CD14-positive monocyte (primary cell): ENCODE results near the gene ONECUT1. TPM values are rescaled to one million over a fixed set of nuclear protein-coding genes. Genes with fewer than 3 reads are reported as not detected.

Experiments
- DNase-seq, 3 donors: peaks; one replicate each; pipeline ENCODE4 v3.0.0-alpha.2; 2011 to 2022
- H2AFZ ChIP-seq: 2 replicates; pipeline ENCODE4 v1.6.0; 2012; ENCODE audit warnings: mild to moderate bottlenecking, low read depth, low read length, inconsistent platforms; ENCODE audit not compliant: insufficient read depth, poor library complexity, severe bottlenecking
- H3K27ac ChIP-seq, 2 donors: 1 replicate in 1 of 2; 2 replicates in 1 of 2; pipeline ENCODE4 v1.5.1; 2012 to 2013; ENCODE audit warnings: low read length in 2 of 2, control low read depth in 1 of 2, inconsistent platforms in 1 of 2, low read depth in 1 of 2, mild to moderate bottlenecking in 1 of 2
- H3K27me3 ChIP-seq, 2 donors: one replicate each; pipeline versions ENCODE4 v1.6.0 to v1.6.1; 2011 to 2013; ENCODE audit warnings: low read length in 2 of 2; ENCODE audit not compliant: control insufficient read depth in 2 of 2, insufficient read depth in 2 of 2
- H3K36me3 ChIP-seq, 2 donors: replicated peaks in 1 of 2; 1 replicate in 1 of 2; 2 replicates in 1 of 2; pipeline versions ENCODE4 v1.5.1 to v1.6.1; 2012 to 2013; ENCODE audit warnings: low read length in 2 of 2, control low read depth in 1 of 2, inconsistent platforms in 1 of 2, mild to moderate bottlenecking in 1 of 2; ENCODE audit not compliant: insufficient read depth in 2 of 2, control insufficient read depth in 1 of 2
- H3K4me1 ChIP-seq, 2 donors: 1 replicate in 1 of 2; 2 replicates in 1 of 2; pipeline versions ENCODE4 v1.5.1 to v1.6.1; 2012 to 2013; ENCODE audit warnings: low read length in 2 of 2, control low read depth in 1 of 2, inconsistent platforms in 1 of 2, mild to moderate bottlenecking in 1 of 2, moderate library complexity in 1 of 2; ENCODE audit not compliant: insufficient read depth in 2 of 2, control insufficient read depth in 1 of 2
- H3K4me2 ChIP-seq: replicated peaks from 2 replicates; pipeline ENCODE3; 2012; ENCODE audit warnings: low read length, moderate library complexity, mild to moderate bottlenecking; ENCODE audit not compliant: poor library complexity, severe bottlenecking; ENCODE audit errors: extremely low read depth
- H3K4me3 ChIP-seq, 3 experiments: fragments of 200-600 bp in 1 of 3; sonication (generic) in 1 of 3; replicated peaks in 1 of 3; 1 replicate in 2 of 3; 2 replicates in 1 of 3; pipeline ENCODE4 v1.5.1; 2011 to 2013; ENCODE audit warnings: low read length in 3 of 3, mild to moderate bottlenecking in 3 of 3, control low read depth in 2 of 3, low read depth in 2 of 3, inconsistent platforms in 1 of 3, moderate library complexity in 1 of 3
- H3K79me2 ChIP-seq: 2 replicates; pipeline ENCODE4 v1.6.0; 2012; ENCODE audit warnings: mild to moderate bottlenecking, control low read depth, inconsistent platforms, low read length, moderate library complexity; ENCODE audit not compliant: insufficient read depth
- H3K9ac ChIP-seq: 2 replicates; pipeline ENCODE4 v1.6.0; 2017; ENCODE audit warnings: low read length, mild to moderate bottlenecking; ENCODE audit not compliant: insufficient read depth, poor library complexity, severe bottlenecking
- H3K9me3 ChIP-seq, 2 donors: replicated peaks in 1 of 2; 1 replicate in 1 of 2; 2 replicates in 1 of 2; pipeline versions ENCODE4 v1.5.1 to v1.6.1; 2012 to 2013; ENCODE audit warnings: low read length in 2 of 2, control low read depth in 1 of 2; ENCODE audit not compliant: control insufficient read depth in 1 of 2, insufficient read depth in 1 of 2
- H4K20me1 ChIP-seq: 2 replicates; pipeline ENCODE4 v1.6.0; 2012; ENCODE audit warnings: mild to moderate bottlenecking, low read length, control low read depth, moderate library complexity; ENCODE audit not compliant: insufficient read depth
- H3K27ac Mint-ChIP-seq, 7 donors: one replicate each; pipeline ENCODE4 v1.8.0; 2020; ENCODE audit warnings: mild to moderate bottlenecking in 7 of 7, mixed read lengths in 7 of 7, moderate library complexity in 6 of 7, inconsistent platforms in 2 of 7
- H3K27me3 Mint-ChIP-seq, 3 donors: one replicate each; pipeline ENCODE4 v1.8.0; 2021 to 2022; ENCODE audit warnings: low read depth in 3 of 3, mild to moderate bottlenecking in 3 of 3, mixed read lengths in 3 of 3, moderate library complexity in 3 of 3, inconsistent platforms in 1 of 3
- H3K36me3 Mint-ChIP-seq, 2 donors: one replicate each; pipeline ENCODE4 v1.8.0; 2020; ENCODE audit warnings: mixed read lengths in 2 of 2, inconsistent platforms in 1 of 2, mild to moderate bottlenecking in 1 of 2
- H3K4me1 Mint-ChIP-seq: one replicate; pipeline ENCODE4 v1.8.0; 2020; ENCODE audit warnings: mild to moderate bottlenecking, mixed read lengths
- H3K4me3 Mint-ChIP-seq, 2 donors: one replicate each; pipeline ENCODE4 v1.8.0; 2020; ENCODE audit warnings: mild to moderate bottlenecking in 2 of 2, mixed read lengths in 2 of 2, moderate library complexity in 1 of 2
- H3K9me3 Mint-ChIP-seq, 7 donors: one replicate each; pipeline ENCODE4 v1.8.0; 2020 to 2022; ENCODE audit warnings: mixed read lengths in 7 of 7, mild to moderate bottlenecking in 6 of 7, moderate library complexity in 6 of 7, inconsistent platforms in 2 of 7
- WGBS: methylation state at CpG from one replicate; pipeline ENCODE4 v1.1.5; 2013; ENCODE audit warnings: missing lambda C conversion rate; ENCODE audit not compliant: insufficient coverage; 5-methylcytosine and 5-hydroxymethylcytosine counted together
- intact Hi-C, 2 donors: fragments of 100-400 bp; cut with micrococcal nuclease; formaldehyde crosslinking; loops; one replicate each; pipeline versions ENCODE4 v1.15.0 to v1.15.1; 2023
- polyA plus RNA-seq, 3 donors: library from polyadenylated mRNA; depleted of rRNA in 1 of 3; unstranded in 2 of 3; stranded (reverse) in 1 of 3; fragments of 300-500 nt in 2 of 3; fragments of >200 nt in 1 of 3; fragmentation: Illumina TruSeq in 2 of 3; gene quantifications; 1 replicate in 2 of 3; 2 replicates in 1 of 3; pipeline ENCODE4 v1.2.3, GENCODE V29; 2012 to 2021
- TF ChIP-seq, protein P1 (sequence below): fragments of 200-600 bp; IDR thresholded peaks from one replicate; pipeline ENCODE4 v1.8.0; 2022; ENCODE audit warnings: antibody characterized with exemption, mild to moderate bottlenecking

ONECUT1 gene
- polyA plus RNA-seq, 3 donors, result not detected

DNA sequence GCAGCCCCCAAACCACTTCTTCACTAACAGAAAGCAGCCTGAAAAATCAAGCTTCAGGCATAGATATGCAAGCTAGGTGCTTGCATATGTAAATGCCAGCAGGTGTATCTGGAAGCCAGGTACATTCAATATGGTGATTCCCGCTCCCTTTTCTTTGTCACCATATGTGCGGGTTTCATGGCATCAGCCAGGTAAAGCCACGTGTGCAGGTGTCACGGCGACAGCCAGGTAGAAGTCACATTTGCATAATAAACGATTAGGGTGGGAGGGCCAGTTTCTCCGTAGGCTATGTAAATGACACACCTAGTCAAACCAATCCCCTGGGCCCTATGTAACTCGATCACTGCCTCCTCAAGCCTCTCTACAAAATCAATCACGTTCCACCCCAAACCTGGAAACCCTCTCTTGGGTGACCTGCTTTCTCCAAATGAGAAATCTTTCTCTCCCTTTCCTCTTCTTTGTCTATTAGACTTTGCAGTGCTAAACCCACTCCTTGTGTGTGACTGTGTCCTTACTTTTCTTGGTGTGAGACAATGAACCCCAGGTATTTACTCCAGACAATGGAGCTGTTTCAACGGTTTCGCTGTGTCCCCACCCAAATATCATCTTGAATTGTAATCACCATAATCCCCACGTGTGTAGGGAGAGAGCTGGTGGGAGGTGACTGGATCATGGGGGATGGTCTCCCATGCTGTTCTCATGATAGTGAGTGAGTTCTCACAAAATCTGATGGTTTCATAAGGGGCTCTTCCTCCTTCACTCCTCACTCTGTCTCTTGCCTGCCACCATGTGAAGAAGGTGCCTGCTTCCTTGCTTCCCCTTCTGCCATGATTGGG, 44.6 kb downstream of the ONECUT1 start:
- Histone ChIP-seq H3K4me3 (no peak overlapping the region), H4K20me1 (no peaks in the 10 kb centered on the region), H3K36me3 (no peaks in the 10 kb centered on the region), H3K9ac (no peak overlapping the region), H2AFZ (no peak overlapping the region), H3K9me3 (no peaks in the 10 kb centered on the region), H3K4me2 (no peak overlapping the region), H3K4me1 (peaks cover 0 to 6% of the 10 kb centered on the region in 2 donors), H3K27ac (no peak overlapping the region), H3K27me3 (no peaks in the 10 kb centered on the region), H3K79me2 (no peaks in the 10 kb centered on the region)
- H3K4me3 Mint-ChIP-seq, result no peak overlapping the region
- no peak for DNase-seq
- no peak overlapping the region for H3K27ac Mint-ChIP-seq
- intact Hi-C loops, result no loop called here
- TF ChIP-seq, protein P1, sequence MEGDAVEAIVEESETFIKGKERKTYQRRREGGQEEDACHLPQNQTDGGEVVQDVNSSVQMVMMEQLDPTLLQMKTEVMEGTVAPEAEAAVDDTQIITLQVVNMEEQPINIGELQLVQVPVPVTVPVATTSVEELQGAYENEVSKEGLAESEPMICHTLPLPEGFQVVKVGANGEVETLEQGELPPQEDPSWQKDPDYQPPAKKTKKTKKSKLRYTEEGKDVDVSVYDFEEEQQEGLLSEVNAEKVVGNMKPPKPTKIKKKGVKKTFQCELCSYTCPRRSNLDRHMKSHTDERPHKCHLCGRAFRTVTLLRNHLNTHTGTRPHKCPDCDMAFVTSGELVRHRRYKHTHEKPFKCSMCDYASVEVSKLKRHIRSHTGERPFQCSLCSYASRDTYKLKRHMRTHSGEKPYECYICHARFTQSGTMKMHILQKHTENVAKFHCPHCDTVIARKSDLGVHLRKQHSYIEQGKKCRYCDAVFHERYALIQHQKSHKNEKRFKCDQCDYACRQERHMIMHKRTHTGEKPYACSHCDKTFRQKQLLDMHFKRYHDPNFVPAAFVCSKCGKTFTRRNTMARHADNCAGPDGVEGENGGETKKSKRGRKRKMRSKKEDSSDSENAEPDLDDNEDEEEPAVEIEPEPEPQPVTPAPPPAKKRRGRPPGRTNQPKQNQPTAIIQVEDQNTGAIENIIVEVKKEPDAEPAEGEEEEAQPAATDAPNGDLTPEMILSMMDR, result no peak
- peaks cover 0 to 3% (median 0%) of the 10 kb centered on the region in 3 donors for H3K27me3 Mint-ChIP-seq
- 97% methylated on average over 8 of the region's 12 CpGs for WGBS
- H3K36me3 Mint-ChIP-seq, result no peaks in the 10 kb centered on the region
- H3K4me1 Mint-ChIP-seq, result peaks cover 5% of the 10 kb centered on the region
- peaks cover 0 to 4% (median 0%) of the 10 kb centered on the region in 7 donors for H3K9me3 Mint-ChIP-seq

- Mint-ChIP-seq H3K27ac (no peak overlapping the region), H3K4me1 (peaks cover 2% of the 10 kb centered on the region), H3K4me3 (no peak overlapping the region), H3K9me3 (no peaks in the 10 kb centered on the region), H3K27me3 (peaks cover 0 to 6% (median 4%) of the 10 kb centered on the region in 3 donors), H3K36me3 (no peaks in the 10 kb centered on the region)
- no peak for DNase-seq
- no peaks in the 10 kb centered on the region for H4K20me1 ChIP-seq
- no peak overlapping the region for H2AFZ ChIP-seq
- no peaks in the 10 kb centered on the region for H3K36me3 ChIP-seq
- intact Hi-C loops, result loop anchor here (5.0 to 10.0 kb wide), 2 partner anchors 404 to 481 kb away; no protein-coding TSS in a partner anchor
- H3K4me3 ChIP-seq, result no peak overlapping the region
- no peak overlapping the region for H3K27ac ChIP-seq
- H3K27me3 ChIP-seq, result no peaks in the 10 kb centered on the region
- WGBS, result no CpG with 5 or more reads among the region's 4 CpGs
- TF ChIP-seq, protein P1, result no peak
- H3K4me2 ChIP-seq, result no peak overlapping the region
- H3K9ac ChIP-seq, result no peak overlapping the region
- no peaks in the 10 kb centered on the region for H3K4me1 ChIP-seq
- H3K9me3 ChIP-seq, result no peaks in the 10 kb centered on the region
- no peaks in the 10 kb centered on the region for H3K79me2 ChIP-seq
These were observed 51.8 kb downstream of the ONECUT1 start for GRCh38 chr15:52738311-52738710.
